GM15510 (cell line): ENCODE measurements around the gene GAGE12F.
"Not testable (repeated sequence)": the region's sequence is repeated elsewhere in the genome, so short reads cannot be mapped to it uniquely, and the experiment has no call there.

Source experiments
- POLR2A ChIP-seq: IDR thresholded peaks from 3 replicates; pipeline ENCODE4 v1.6.1; 2011; ENCODE audit warnings: borderline replicate concordance; ENCODE audit not compliant: insufficient read length; ENCODE audit errors: extremely low read depth

GAGE12F gene, protein sequence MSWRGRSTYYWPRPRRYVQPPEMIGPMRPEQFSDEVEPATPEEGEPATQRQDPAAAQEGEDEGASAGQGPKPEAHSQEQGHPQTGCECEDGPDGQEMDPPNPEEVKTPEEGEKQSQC

DNA sequence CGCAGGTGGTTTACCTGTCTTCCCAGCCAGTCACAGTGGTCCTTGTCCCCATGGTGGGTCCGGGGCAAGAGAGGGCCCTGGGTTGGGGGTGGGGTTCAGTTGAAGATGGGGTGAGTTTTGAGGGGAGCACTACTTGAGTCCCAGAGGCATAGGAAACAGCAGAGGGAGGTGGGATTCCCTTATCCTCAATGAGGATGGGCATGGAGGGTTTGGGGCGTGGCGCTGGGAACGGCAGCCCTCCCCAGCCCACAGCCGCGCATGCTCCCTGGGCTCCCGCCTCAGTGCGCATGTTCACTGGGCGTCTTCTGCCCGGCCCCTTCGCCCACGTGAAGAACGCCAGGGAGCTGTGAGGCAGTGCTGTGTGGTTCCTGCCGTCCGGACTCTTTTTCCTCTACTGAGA is at the start of gene GAGE12F:
TSS of gene GAGE12F (plus strand) at position 301 of the 400 bp plus-strand sequence. CDS start 1,155 bp downstream, outside the sequence.
- TF ChIP-seq POLR2A: not testable (repeated sequence)

DNA sequence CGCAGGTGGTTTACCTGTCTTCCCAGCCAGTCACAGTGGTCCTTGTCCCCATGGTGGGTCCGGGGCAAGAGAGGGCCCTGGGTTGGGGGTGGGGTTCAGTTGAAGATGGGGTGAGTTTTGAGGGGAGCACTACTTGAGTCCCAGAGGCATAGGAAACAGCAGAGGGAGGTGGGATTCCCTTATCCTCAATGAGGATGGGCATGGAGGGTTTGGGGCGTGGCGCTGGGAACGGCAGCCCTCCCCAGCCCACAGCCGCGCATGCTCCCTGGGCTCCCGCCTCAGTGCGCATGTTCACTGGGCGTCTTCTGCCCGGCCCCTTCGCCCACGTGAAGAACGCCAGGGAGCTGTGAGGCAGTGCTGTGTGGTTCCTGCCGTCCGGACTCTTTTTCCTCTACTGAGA is 28.8 kb upstream of the GAGE12F start, which contains the start of gene GAGE12C:
TSS of gene GAGE12C (plus strand) at position 301 of the 400 bp plus-strand sequence. CDS start 1,155 bp downstream, outside the sequence.
- not testable (repeated sequence) for TF ChIP-seq POLR2A

DNA sequence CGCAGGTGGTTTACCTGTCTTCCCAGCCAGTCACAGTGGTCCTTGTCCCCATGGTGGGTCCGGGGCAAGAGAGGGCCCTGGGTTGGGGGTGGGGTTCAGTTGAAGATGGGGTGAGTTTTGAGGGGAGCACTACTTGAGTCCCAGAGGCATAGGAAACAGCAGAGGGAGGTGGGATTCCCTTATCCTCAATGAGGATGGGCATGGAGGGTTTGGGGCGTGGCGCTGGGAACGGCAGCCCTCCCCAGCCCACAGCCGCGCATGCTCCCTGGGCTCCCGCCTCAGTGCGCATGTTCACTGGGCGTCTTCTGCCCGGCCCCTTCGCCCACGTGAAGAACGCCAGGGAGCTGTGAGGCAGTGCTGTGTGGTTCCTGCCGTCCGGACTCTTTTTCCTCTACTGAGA is 19.2 kb upstream of the GAGE12F start, which contains the start of gene GAGE12D:
TSS of gene GAGE12D (plus strand) at position 301 of the 400 bp plus-strand sequence. CDS start 1,155 bp downstream, outside the sequence.
- not testable (repeated sequence) for TF ChIP-seq POLR2A

DNA sequence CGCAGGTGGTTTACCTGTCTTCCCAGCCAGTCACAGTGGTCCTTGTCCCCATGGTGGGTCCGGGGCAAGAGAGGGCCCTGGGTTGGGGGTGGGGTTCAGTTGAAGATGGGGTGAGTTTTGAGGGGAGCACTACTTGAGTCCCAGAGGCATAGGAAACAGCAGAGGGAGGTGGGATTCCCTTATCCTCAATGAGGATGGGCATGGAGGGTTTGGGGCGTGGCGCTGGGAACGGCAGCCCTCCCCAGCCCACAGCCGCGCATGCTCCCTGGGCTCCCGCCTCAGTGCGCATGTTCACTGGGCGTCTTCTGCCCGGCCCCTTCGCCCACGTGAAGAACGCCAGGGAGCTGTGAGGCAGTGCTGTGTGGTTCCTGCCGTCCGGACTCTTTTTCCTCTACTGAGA is 9.7 kb upstream of the GAGE12F start, which contains the start of gene GAGE12E:
TSS of gene GAGE12E (plus strand) at position 301 of the 400 bp plus-strand sequence. CDS start 1,155 bp downstream, outside the sequence.
- TF ChIP-seq POLR2A: not testable (repeated sequence)

DNA sequence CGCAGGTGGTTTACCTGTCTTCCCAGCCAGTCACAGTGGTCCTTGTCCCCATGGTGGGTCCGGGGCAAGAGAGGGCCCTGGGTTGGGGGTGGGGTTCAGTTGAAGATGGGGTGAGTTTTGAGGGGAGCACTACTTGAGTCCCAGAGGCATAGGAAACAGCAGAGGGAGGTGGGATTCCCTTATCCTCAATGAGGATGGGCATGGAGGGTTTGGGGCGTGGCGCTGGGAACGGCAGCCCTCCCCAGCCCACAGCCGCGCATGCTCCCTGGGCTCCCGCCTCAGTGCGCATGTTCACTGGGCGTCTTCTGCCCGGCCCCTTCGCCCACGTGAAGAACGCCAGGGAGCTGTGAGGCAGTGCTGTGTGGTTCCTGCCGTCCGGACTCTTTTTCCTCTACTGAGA is 9.5 kb downstream of the GAGE12F start, which contains the start of gene GAGE12G:
TSS of gene GAGE12G (plus strand) at position 301 of the 400 bp plus-strand sequence. CDS start 1,155 bp downstream, outside the sequence.
- not testable (repeated sequence) for TF ChIP-seq POLR2A

DNA sequence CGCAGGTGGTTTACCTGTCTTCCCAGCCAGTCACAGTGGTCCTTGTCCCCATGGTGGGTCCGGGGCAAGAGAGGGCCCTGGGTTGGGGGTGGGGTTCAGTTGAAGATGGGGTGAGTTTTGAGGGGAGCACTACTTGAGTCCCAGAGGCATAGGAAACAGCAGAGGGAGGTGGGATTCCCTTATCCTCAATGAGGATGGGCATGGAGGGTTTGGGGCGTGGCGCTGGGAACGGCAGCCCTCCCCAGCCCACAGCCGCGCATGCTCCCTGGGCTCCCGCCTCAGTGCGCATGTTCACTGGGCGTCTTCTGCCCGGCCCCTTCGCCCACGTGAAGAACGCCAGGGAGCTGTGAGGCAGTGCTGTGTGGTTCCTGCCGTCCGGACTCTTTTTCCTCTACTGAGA is 19.0 kb downstream of the GAGE12F start, which contains the start of gene GAGE12H:
TSS of gene GAGE12H (plus strand) at position 301 of the 400 bp plus-strand sequence. CDS start 1,155 bp downstream, outside the sequence.
- TF ChIP-seq POLR2A: not testable (repeated sequence)

DNA sequence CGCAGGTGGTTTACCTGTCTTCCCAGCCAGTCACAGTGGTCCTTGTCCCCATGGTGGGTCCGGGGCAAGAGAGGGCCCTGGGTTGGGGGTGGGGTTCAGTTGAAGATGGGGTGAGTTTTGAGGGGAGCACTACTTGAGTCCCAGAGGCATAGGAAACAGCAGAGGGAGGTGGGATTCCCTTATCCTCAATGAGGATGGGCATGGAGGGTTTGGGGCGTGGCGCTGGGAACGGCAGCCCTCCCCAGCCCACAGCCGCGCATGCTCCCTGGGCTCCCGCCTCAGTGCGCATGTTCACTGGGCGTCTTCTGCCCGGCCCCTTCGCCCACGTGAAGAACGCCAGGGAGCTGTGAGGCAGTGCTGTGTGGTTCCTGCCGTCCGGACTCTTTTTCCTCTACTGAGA is 28.6 kb downstream of the GAGE12F start, which contains the start of gene GAGE2A:
TSS of gene GAGE2A (plus strand) at position 301 of the 400 bp plus-strand sequence. CDS start 1,155 bp downstream, outside the sequence.
- TF ChIP-seq POLR2A: not testable (repeated sequence)

DNA sequence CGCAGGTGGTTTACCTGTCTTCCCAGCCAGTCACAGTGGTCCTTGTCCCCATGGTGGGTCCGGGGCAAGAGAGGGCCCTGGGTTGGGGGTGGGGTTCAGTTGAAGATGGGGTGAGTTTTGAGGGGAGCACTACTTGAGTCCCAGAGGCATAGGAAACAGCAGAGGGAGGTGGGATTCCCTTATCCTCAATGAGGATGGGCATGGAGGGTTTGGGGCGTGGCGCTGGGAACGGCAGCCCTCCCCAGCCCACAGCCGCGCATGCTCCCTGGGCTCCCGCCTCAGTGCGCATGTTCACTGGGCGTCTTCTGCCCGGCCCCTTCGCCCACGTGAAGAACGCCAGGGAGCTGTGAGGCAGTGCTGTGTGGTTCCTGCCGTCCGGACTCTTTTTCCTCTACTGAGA is 38.1 kb downstream of the GAGE12F start, which contains the start of gene GAGE1:
TSS of gene GAGE1 (plus strand) at position 301 of the 400 bp plus-strand sequence. CDS start 1,155 bp downstream, outside the sequence.
- TF ChIP-seq POLR2A: not testable (repeated sequence)

DNA sequence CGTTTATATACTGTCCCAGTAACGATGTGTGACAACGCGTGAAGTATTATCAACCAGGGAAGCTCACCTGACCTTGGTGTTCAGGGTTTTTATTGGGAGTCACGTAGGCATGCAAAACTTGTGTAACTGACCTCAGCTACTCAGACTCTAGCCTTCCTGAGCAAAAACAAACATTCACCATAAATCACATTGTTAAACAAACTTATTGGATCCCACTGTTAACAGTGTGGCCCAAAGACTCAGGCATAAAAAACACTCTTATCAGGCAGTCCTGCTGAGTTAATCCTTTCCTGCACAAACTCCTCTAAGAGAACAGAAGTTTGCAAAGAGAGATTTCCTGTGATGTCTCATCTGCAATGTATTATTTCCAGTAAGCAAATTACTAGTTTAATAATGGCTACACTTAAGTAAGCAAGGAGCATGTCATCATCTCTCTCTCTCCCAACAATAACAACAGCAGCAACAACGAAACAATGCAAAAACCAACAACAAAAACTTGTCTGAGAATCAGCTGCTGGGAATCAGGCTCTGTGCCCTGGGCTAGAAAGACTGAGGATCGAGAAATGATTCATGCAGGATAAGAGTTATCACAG is 50.2 kb downstream of the GAGE12F start:
- no peak for TF ChIP-seq POLR2A
